ENCODE data around the gene NAGPA. TPM values are rescaled to one million over a fixed set of nuclear protein-coding genes. Genes with fewer than 3 reads are reported as not detected.

The NAGPA gene
- total and polyA plus RNA-seq, 4 experiments from 2014 or later, result 30.7 to 36.8 (median 32.7) TPM

GRCh38 chr16:5010576-5011329 is 23.0 kb downstream of the NAGPA start:
- intact Hi-C loops (cut with micrococcal nuclease), result no loop called here
- Mint-ChIP-seq H3K4me3 (no peak overlapping the region), H3K4me1 (no peaks in the 10 kb centered on the region), H3K36me3 (no peaks in the 10 kb centered on the region), H3K27me3 (peaks cover 7% of the 10 kb centered on the region in 2 donors), H3K27ac (no peak overlapping the region), H3K9me3 (peaks cover 0 to 2% (median 0%) of the 10 kb centered on the region in 8 donors)
- Histone ChIP-seq H3K4me3 (ENCODE audit: low read length in 2 of 2) (no peak overlapping the region), H3K27me3 (ENCODE audit: insufficient read depth, low read length) (no peaks in the 10 kb centered on the region), H3K9me3 (ENCODE audit: control insufficient read depth in 1 of 2, low read length in 2 of 2) (no peaks in the 10 kb centered on the region), H3K27ac (ENCODE audit: low read depth, low read length) (no peak overlapping the region), H3K36me3 (ENCODE audit: insufficient read depth, low read length) (no peaks in the 10 kb centered on the region), H3K4me1 (ENCODE audit: insufficient read depth, low read length) (no peaks in the 10 kb centered on the region)
- POLR2A ChIA-PET (ENCODE audit: partially characterized antibody), result no interaction called here
- CTCF ChIA-PET (ENCODE audit: partially characterized antibody), result no interaction called here
- DNase-seq, result no peak

GRCh38 chr16:5008311-5008731 is 25.4 kb downstream of the NAGPA start:
- Mint-ChIP-seq H3K4me3 (no peak overlapping the region), H3K27me3 (peaks cover 9 to 10% of the 10 kb centered on the region in 2 donors), H3K9me3 (peaks cover 0 to 2% (median 0%) of the 10 kb centered on the region in 8 donors), H3K36me3 (no peaks in the 10 kb centered on the region), H3K4me1 (no peaks in the 10 kb centered on the region), H3K27ac (no peak overlapping the region)
- Histone ChIP-seq H3K9me3 (ENCODE audit: control insufficient read depth in 1 of 2, low read length in 2 of 2) (no peaks in the 10 kb centered on the region), H3K27ac (ENCODE audit: low read depth, low read length) (no peak overlapping the region), H3K4me1 (ENCODE audit: insufficient read depth, low read length) (no peaks in the 10 kb centered on the region), H3K36me3 (ENCODE audit: insufficient read depth, low read length) (no peaks in the 10 kb centered on the region), H3K27me3 (ENCODE audit: insufficient read depth, low read length) (no peaks in the 10 kb centered on the region), H3K4me3 (ENCODE audit: low read length in 2 of 2) (no peak overlapping the region)
- intact Hi-C loops (cut with micrococcal nuclease), result no loop called here
- no peak for DNase-seq
- POLR2A ChIA-PET (ENCODE audit: partially characterized antibody), result no interaction called here
- CTCF ChIA-PET (ENCODE audit: partially characterized antibody), result no interaction called here

GRCh38 chr16:5007256-5007655 is 26.5 kb downstream of the NAGPA start:
- H3K4me3 Mint-ChIP-seq, result no peak overlapping the region
- Histone ChIP-seq H3K27me3 (ENCODE audit: insufficient read depth, low read length) (no peaks in the 10 kb centered on the region), H3K4me1 (ENCODE audit: insufficient read depth, low read length) (no peaks in the 10 kb centered on the region), H3K36me3 (ENCODE audit: insufficient read depth, low read length) (no peaks in the 10 kb centered on the region), H3K4me3 (ENCODE audit: low read length in 2 of 2) (no peak overlapping the region), H3K9me3 (ENCODE audit: control insufficient read depth in 1 of 2, low read length in 2 of 2) (no peaks in the 10 kb centered on the region), H3K27ac (ENCODE audit: low read depth, low read length) (no peak overlapping the region)
- H3K36me3 Mint-ChIP-seq, result no peaks in the 10 kb centered on the region
- intact Hi-C loops (cut with micrococcal nuclease), result no loop called here
- H3K4me1 Mint-ChIP-seq, result no peaks in the 10 kb centered on the region
- peaks cover 9 to 15% of the 10 kb centered on the region in 2 donors for H3K27me3 Mint-ChIP-seq
- no peak for DNase-seq
- ChIA-PET POLR2A (ENCODE audit: partially characterized antibody) (no interaction called here), CTCF (ENCODE audit: partially characterized antibody) (no interaction called here)
- no peak overlapping the region for H3K27ac Mint-ChIP-seq
- peaks cover 0 to 2% (median 0%) of the 10 kb centered on the region in 8 donors for H3K9me3 Mint-ChIP-seq

DNA sequence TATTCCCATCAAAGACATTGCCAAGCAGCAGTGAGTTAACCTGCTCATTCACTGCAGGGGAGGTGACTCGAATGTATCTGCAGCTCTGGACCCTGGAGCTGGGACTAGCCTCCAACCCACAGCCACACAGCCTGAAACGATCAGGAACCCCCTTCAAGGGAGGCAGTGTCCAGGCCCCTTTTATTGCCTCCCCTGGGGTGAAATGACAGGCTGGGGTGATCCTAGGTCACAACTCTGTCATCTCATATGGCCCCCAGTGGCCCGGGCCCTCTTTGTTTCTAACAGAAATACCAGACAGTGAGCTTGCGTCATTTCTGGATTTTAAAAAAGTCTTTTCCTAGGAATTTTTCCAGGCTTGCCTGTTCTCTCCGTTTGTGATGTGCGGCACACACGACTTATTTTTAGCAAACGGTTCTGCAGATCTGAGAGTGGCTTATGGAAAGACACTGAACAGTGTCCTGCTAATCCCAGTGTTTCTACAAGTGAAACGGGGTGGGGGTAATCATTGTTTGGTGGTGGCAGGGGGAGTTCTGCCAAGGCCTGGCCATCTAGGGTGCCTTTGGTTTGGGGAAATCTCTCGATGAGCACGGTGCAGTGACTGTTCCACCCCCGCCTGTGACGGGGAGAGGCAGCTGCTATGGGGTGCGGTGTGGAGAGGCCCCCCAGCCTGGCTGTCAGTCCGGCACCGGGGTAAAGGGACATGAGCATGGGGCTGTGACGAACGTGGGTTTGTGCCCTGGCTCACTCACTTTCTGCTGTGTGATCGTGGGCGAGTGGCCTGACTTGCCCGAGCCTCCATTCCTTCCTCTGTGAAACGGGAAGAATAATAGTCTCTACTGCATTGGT is 27.2 kb downstream of the NAGPA start:
- H3K4me3 ChIP-seq (ENCODE audit: low read length in 2 of 2), result no peak overlapping the region
- CTCF ChIA-PET (ENCODE audit: partially characterized antibody), result no interaction called here
- no peak for DNase-seq
- H3K27ac Mint-ChIP-seq, result no peak overlapping the region
- H3K27me3 ChIP-seq (ENCODE audit: insufficient read depth, low read length), result no peaks in the 10 kb centered on the region
- no peaks in the 10 kb centered on the region for H3K4me1 Mint-ChIP-seq
- H3K27ac ChIP-seq (ENCODE audit: low read depth, low read length), result no peak overlapping the region
- no peak overlapping the region for H3K4me3 Mint-ChIP-seq
- H3K27me3 Mint-ChIP-seq, result peaks cover 7 to 15% of the 10 kb centered on the region in 2 donors
- no peaks in the 10 kb centered on the region for H3K9me3 ChIP-seq (ENCODE audit: control insufficient read depth in 1 of 2, low read length in 2 of 2)
- intact Hi-C loops (cut with micrococcal nuclease), result no loop called here
- peaks cover 0 to 2% (median 0%) of the 10 kb centered on the region in 8 donors for H3K9me3 Mint-ChIP-seq
- no peaks in the 10 kb centered on the region for H3K4me1 ChIP-seq (ENCODE audit: insufficient read depth, low read length)
- H3K36me3 ChIP-seq (ENCODE audit: insufficient read depth, low read length), result no peaks in the 10 kb centered on the region
- no peaks in the 10 kb centered on the region for H3K36me3 Mint-ChIP-seq
- POLR2A ChIA-PET (ENCODE audit: partially characterized antibody), result no interaction called here

GRCh38 chr16:5005916-5006315 is 27.8 kb downstream of the NAGPA start:
- POLR2A ChIA-PET (ENCODE audit: partially characterized antibody), result no interaction called here
- intact Hi-C loops (cut with micrococcal nuclease), result no loop called here
- Histone ChIP-seq H3K27ac (ENCODE audit: low read depth, low read length) (no peak overlapping the region), H3K27me3 (ENCODE audit: insufficient read depth, low read length) (no peaks in the 10 kb centered on the region), H3K36me3 (ENCODE audit: insufficient read depth, low read length) (no peaks in the 10 kb centered on the region), H3K4me3 (ENCODE audit: low read length in 2 of 2) (no peak overlapping the region), H3K4me1 (ENCODE audit: insufficient read depth, low read length) (no peaks in the 10 kb centered on the region), H3K9me3 (ENCODE audit: control insufficient read depth in 1 of 2, low read length in 2 of 2) (no peaks in the 10 kb centered on the region)
- DNase-seq, result no peak
- Mint-ChIP-seq H3K4me1 (no peaks in the 10 kb centered on the region), H3K27ac (no peak overlapping the region), H3K27me3 (peaks cover 7 to 17% of the 10 kb centered on the region in 2 donors), H3K4me3 (no peak overlapping the region), H3K9me3 (peaks cover 0 to 2% (median 0%) of the 10 kb centered on the region in 8 donors), H3K36me3 (no peaks in the 10 kb centered on the region)
- CTCF ChIA-PET (ENCODE audit: partially characterized antibody), result no interaction called here

GRCh38 chr16:5004311-5004710 is 29.4 kb downstream of the NAGPA start:
- CTCF ChIA-PET (ENCODE audit: partially characterized antibody), result no interaction called here
- Histone ChIP-seq H3K9me3 (ENCODE audit: control insufficient read depth in 1 of 2, low read length in 2 of 2) (no peaks in the 10 kb centered on the region), H3K27me3 (ENCODE audit: insufficient read depth, low read length) (no peaks in the 10 kb centered on the region), H3K4me1 (ENCODE audit: insufficient read depth, low read length) (no peaks in the 10 kb centered on the region), H3K4me3 (ENCODE audit: low read length in 2 of 2) (no peak overlapping the region), H3K27ac (ENCODE audit: low read depth, low read length) (no peak overlapping the region), H3K36me3 (ENCODE audit: insufficient read depth, low read length) (no peaks in the 10 kb centered on the region)
- Mint-ChIP-seq H3K36me3 (no peaks in the 10 kb centered on the region), H3K4me3 (no peak overlapping the region), H3K4me1 (no peaks in the 10 kb centered on the region), H3K27ac (no peak overlapping the region), H3K9me3 (no peaks in the 10 kb centered on the region), H3K27me3 (peaks cover 5 to 15% of the 10 kb centered on the region in 2 donors)
- DNase-seq, result no peak
- POLR2A ChIA-PET (ENCODE audit: partially characterized antibody), result no interaction called here
- intact Hi-C loops (cut with micrococcal nuclease), result no loop called here

GRCh38 chr16:5003828-5004227 is 29.9 kb downstream of the NAGPA start:
- POLR2A ChIA-PET (ENCODE audit: partially characterized antibody), result no interaction called here

More at GRCh38 chr16:5003828-5004227, 29.9 kb downstream of the NAGPA start:
- no peaks in the 10 kb centered on the region for H3K4me1 ChIP-seq (ENCODE audit: insufficient read depth, low read length)
- no peak overlapping the region for H3K4me3 ChIP-seq (ENCODE audit: low read length in 2 of 2)
- no peaks in the 10 kb centered on the region for H3K36me3 ChIP-seq (ENCODE audit: insufficient read depth, low read length)
- DNase-seq, result no peak
- H3K27ac ChIP-seq (ENCODE audit: low read depth, low read length), result no peak overlapping the region
- no peaks in the 10 kb centered on the region for H3K9me3 ChIP-seq (ENCODE audit: control insufficient read depth in 1 of 2, low read length in 2 of 2)
- Mint-ChIP-seq H3K9me3 (peaks cover 0 to 2% (median 0%) of the 10 kb centered on the region in 8 donors), H3K27ac (no peak overlapping the region), H3K4me3 (no peak overlapping the region), H3K27me3 (peaks cover 6 to 17% of the 10 kb centered on the region in 2 donors), H3K4me1 (no peaks in the 10 kb centered on the region), H3K36me3 (no peaks in the 10 kb centered on the region)
- intact Hi-C loops (cut with micrococcal nuclease), result no loop called here
- H3K27me3 ChIP-seq (ENCODE audit: insufficient read depth, low read length), result no peaks in the 10 kb centered on the region
- CTCF ChIA-PET (ENCODE audit: partially characterized antibody), result no interaction called here
